ENCODE measurements around the gene EXT2.

DNA sequence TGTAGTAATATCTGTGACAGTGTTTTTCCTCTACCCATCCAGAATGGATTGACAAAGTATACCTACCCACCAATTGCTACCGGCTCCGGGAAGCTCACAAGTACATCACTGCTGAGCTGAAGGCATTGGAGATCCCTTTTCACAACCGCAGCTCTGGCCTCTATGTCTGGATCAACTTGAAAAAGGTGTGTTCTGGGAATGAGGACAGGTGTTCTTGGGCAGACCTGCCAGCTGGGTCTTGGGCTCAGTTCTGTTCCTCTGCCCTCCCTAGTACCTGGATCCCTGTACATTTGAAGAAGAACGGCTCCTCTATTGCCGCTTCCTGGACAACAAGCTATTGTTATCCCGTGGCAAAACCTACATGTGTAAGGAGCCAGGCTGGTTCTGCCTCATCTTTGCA, 37.2 kb upstream of the EXT2 start:
- TF ChIP-seq CTCF (IDR thresholded peaks at IDR 0.05; ENCODE audit: low read length) (no peak), EZH2 (optimal IDR thresholded peaks at IDR 0.05; ENCODE audit: low read depth, low read length) (no peak), EZH2phosphoT487 (IDR thresholded peaks at IDR 0.05; ENCODE audit: low read length) (no peak)

Data from MM.1S (cell line).